Hepatocyte (in vitro differentiated cells): Measurements from ENCODE around the gene CHKA. TPM values are rescaled to one million over a fixed set of nuclear protein-coding genes. Genes with fewer than 3 reads are reported as not detected.

Experiments
- DNase-seq: peaks from one replicate; pipeline ENCODE4 v3.0.0-alpha.2; 2016; ENCODE audit warnings: low spot score
- H2AFZ ChIP-seq: fragments of 200-600 bp; sonication (generic); 2 replicates; pipeline ENCODE4 v1.6.0; 2016; ENCODE audit warnings: antibody characterized with exemption, mild to moderate bottlenecking
- H3K27ac ChIP-seq: fragments of 200-600 bp; sonication (generic); 2 replicates; pipeline ENCODE4 v1.5.1; 2016; ENCODE audit warnings: mild to moderate bottlenecking
- H3K27me3 ChIP-seq: fragments of 200-600 bp; sonication (generic); 2 replicates; pipeline ENCODE4 v1.6.1; 2016
- H3K36me3 ChIP-seq: fragments of 200-600 bp; sonication (generic); replicated peaks from 2 replicates; pipeline ENCODE4 v1.5.1; 2016; ENCODE audit warnings: low read depth; ENCODE audit not compliant: insufficient read depth
- H3K4me1 ChIP-seq: fragments of 200-600 bp; sonication (generic); 2 replicates; pipeline ENCODE4 v1.5.1; 2016; ENCODE audit warnings: mild to moderate bottlenecking, moderate library complexity; ENCODE audit not compliant: insufficient read depth
- H3K4me2 ChIP-seq: fragments of 200-600 bp; sonication (generic); 2 replicates; pipeline ENCODE4 v1.6.0; 2016
- H3K4me3 ChIP-seq: fragments of 200-600 bp; sonication (generic); 2 replicates; pipeline ENCODE4 v1.5.1; 2016; ENCODE audit warnings: mild to moderate bottlenecking
- H3K79me2 ChIP-seq: fragments of 200-600 bp; sonication (generic); 2 replicates; pipeline ENCODE4 v1.6.0; 2017; ENCODE audit warnings: mild to moderate bottlenecking
- H3K9me2 ChIP-seq: fragments of 200-600 bp; sonication (generic); replicated peaks from 2 replicates; pipeline ENCODE4 v1.6.0; 2017; ENCODE audit warnings: mild to moderate bottlenecking; ENCODE audit not compliant: insufficient read depth
- H3K9me3 ChIP-seq: fragments of 200-600 bp; sonication (generic); 2 replicates; pipeline ENCODE4 v1.5.1; 2016; ENCODE audit warnings: low read depth, mild to moderate bottlenecking
- H4K20me1 ChIP-seq: fragments of 200-600 bp; sonication (generic); 2 replicates; pipeline ENCODE4 v1.6.0; 2016; ENCODE audit warnings: mild to moderate bottlenecking; ENCODE audit not compliant: insufficient read depth, poor library complexity, severe bottlenecking
- CTCF ChIP-seq: fragments of 200-600 bp; sonication (generic); IDR thresholded peaks from 2 replicates; pipeline ENCODE4 v1.5.1; 2016; ENCODE audit warnings: antibody characterized with exemption, mild to moderate bottlenecking; ENCODE audit not compliant: poor library complexity
- EZH2 ChIP-seq: fragments of 200-600 bp; sonication (generic); IDR thresholded peaks from 2 replicates; pipeline ENCODE4 v1.6.1; 2016; ENCODE audit warnings: antibody characterized with exemption, mild to moderate bottlenecking, borderline replicate concordance
- EZH2phosphoT487 ChIP-seq: fragments of 200-600 bp; sonication (generic); IDR thresholded peaks from one replicate; pipeline ENCODE4 v1.6.1; 2018; ENCODE audit warnings: antibody characterized with exemption, mild to moderate bottlenecking, low read depth, moderate library complexity; ENCODE audit not compliant: unreplicated experiment, severe bottlenecking
- WGBS: methylation state at CpG from one replicate; pipeline ENCODE4 v1.1.6; 2016; ENCODE audit warnings: low lambda C conversion rate; ENCODE audit errors: missing lambda C conversion rate; 5-methylcytosine and 5-hydroxymethylcytosine counted together
- polyA plus RNA-seq: library from polyadenylated mRNA; unstranded; fragments of >200 nt; fragmentation: Nextera tagmentation; extraction: Ambion mirVana; gene quantifications from 2 replicates; pipeline ENCODE4 v1.2.1, GENCODE V29; 2016
- total RNA-seq: library from RNA; depleted of rRNA; stranded (reverse); fragments of >200 nt; gene quantifications from 2 replicates; pipeline ENCODE4 v1.2.3, GENCODE V29; 2014

The CHKA gene
- total and polyA plus RNA-seq, 2 experiments from 2014 or later = 70.0 to 117 TPM

GRCh38 chr11:68020575-68020974 lies 100.6 kb downstream of the CHKA start:
- Histone ChIP-seq H3K36me3 (no peaks in the 10 kb centered on the region), H3K79me2 (no peaks in the 10 kb centered on the region), H2AFZ (no peak overlapping the region), H3K4me2 (no peak overlapping the region), H3K4me3 (no peak overlapping the region), H4K20me1 (no peaks in the 10 kb centered on the region), H3K4me1 (peaks cover 10% of the 10 kb centered on the region), H3K9me2 (no peaks in the 10 kb centered on the region), H3K9me3 (no peaks in the 10 kb centered on the region), H3K27ac (no peak overlapping the region), H3K27me3 (no peaks in the 10 kb centered on the region)
- peak; percentile 47 for DNase-seq
- no peak for TF ChIP-seq EZH2
- peak; percentile 35 for TF ChIP-seq CTCF
- TF ChIP-seq EZH2phosphoT487 = no peak
- 62% methylated on average over 11 of the region's 11 CpGs for WGBS

GRCh38 chr11:68019486-68019885 lies 101.7 kb downstream of the CHKA start:
- Histone ChIP-seq H3K9me3 (no peaks in the 10 kb centered on the region), H3K4me1 (peaks cover 12% of the 10 kb centered on the region), H3K27ac (no peak overlapping the region), H2AFZ (no peak overlapping the region), H3K27me3 (no peaks in the 10 kb centered on the region), H3K36me3 (no peaks in the 10 kb centered on the region), H4K20me1 (no peaks in the 10 kb centered on the region), H3K4me2 (no peak overlapping the region), H3K79me2 (no peaks in the 10 kb centered on the region), H3K9me2 (no peaks in the 10 kb centered on the region), H3K4me3 (no peak overlapping the region)
- 94% methylated on average over 12 of the region's 12 CpGs for WGBS
- DNase-seq = no peak
- TF ChIP-seq EZH2phosphoT487 = no peak
- no peak for TF ChIP-seq EZH2
- TF ChIP-seq CTCF = no peak

- Histone ChIP-seq H3K36me3 (no peaks in the 10 kb centered on the region), H4K20me1 (no peaks in the 10 kb centered on the region), H3K4me2 (no peak overlapping the region), H3K9me3 (no peaks in the 10 kb centered on the region), H3K4me1 (peaks cover 19% of the 10 kb centered on the region), H3K79me2 (no peaks in the 10 kb centered on the region), H3K27ac (no peak overlapping the region), H3K9me2 (no peaks in the 10 kb centered on the region), H3K4me3 (no peak overlapping the region), H2AFZ (no peak overlapping the region), H3K27me3 (no peaks in the 10 kb centered on the region)
- no peak for DNase-seq
- 93% methylated on average over 17 of the region's 18 CpGs for WGBS
- TF ChIP-seq CTCF = no peak
- no peak for TF ChIP-seq EZH2
- no peak for TF ChIP-seq EZH2phosphoT487
Measured at GRCh38 chr11:68018730-68019190, 102.4 kb downstream of the CHKA start.
